ENCODE data around the gene KLHL13.
"Not testable (repeated sequence)": the region's sequence is repeated elsewhere in the genome, so short reads cannot be mapped to it uniquely, and the experiment has no call there.

DNA sequence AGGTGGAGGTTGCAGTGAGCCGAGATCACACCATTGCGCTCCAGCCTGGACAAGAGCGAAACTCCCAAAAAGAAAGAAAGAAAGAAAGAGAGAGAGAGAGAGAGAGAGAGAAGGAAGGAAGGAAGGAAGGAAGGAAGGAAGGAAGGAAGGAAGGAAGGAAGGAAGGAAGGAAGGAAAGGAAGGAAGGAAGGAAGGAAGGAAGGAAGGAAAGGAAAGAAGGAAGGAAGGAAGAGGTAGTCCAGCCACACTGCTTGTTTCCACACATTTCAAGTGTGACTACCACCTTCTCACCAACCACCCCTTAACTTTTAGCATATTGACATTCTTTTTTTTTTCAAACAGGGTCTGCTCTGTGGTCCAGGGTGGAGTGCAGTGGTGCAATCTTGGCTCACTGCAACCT is 31.2 kb upstream of the KLHL13 start:
- TF ChIP-seq, protein P1, sequence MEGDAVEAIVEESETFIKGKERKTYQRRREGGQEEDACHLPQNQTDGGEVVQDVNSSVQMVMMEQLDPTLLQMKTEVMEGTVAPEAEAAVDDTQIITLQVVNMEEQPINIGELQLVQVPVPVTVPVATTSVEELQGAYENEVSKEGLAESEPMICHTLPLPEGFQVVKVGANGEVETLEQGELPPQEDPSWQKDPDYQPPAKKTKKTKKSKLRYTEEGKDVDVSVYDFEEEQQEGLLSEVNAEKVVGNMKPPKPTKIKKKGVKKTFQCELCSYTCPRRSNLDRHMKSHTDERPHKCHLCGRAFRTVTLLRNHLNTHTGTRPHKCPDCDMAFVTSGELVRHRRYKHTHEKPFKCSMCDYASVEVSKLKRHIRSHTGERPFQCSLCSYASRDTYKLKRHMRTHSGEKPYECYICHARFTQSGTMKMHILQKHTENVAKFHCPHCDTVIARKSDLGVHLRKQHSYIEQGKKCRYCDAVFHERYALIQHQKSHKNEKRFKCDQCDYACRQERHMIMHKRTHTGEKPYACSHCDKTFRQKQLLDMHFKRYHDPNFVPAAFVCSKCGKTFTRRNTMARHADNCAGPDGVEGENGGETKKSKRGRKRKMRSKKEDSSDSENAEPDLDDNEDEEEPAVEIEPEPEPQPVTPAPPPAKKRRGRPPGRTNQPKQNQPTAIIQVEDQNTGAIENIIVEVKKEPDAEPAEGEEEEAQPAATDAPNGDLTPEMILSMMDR (IDR thresholded peaks at IDR 0.05) = not testable (repeated sequence)
- TF ChIP-seq POLR2A (IDR thresholded peaks at IDR 0.05) = not testable (repeated sequence)

Data from right lobe of liver (tissue), 4 donors.